Tibial nerve (tissue), 3 donors: ENCODE results near the gene SPATA2.

Experiments used
- POLR2A ChIP-seq, 2 donors: fragments of 450-650 bp; IDR thresholded peaks; one replicate each; pipeline ENCODE4 v1.6.1; 2017; ENCODE audit warnings: antibody characterized with exemption in 2 of 2, mild to moderate bottlenecking in 2 of 2, moderate library complexity in 2 of 2
- TF ChIP-seq, protein P1 (sequence below), 5 experiments: fragments of 200-600 bp in 3 of 5; fragments of 450-650 bp in 2 of 5; sonication (generic) in 3 of 5; IDR thresholded peaks; one replicate each; pipeline ENCODE4 v1.5.1; 2016 to 2019; ENCODE audit warnings: antibody characterized with exemption in 5 of 5, mild to moderate bottlenecking in 3 of 5, moderate library complexity in 2 of 5

GRCh38 chr20:49929142-49929494 is 13.8 kb upstream of the SPATA2 start:
- TF ChIP-seq, protein P1, sequence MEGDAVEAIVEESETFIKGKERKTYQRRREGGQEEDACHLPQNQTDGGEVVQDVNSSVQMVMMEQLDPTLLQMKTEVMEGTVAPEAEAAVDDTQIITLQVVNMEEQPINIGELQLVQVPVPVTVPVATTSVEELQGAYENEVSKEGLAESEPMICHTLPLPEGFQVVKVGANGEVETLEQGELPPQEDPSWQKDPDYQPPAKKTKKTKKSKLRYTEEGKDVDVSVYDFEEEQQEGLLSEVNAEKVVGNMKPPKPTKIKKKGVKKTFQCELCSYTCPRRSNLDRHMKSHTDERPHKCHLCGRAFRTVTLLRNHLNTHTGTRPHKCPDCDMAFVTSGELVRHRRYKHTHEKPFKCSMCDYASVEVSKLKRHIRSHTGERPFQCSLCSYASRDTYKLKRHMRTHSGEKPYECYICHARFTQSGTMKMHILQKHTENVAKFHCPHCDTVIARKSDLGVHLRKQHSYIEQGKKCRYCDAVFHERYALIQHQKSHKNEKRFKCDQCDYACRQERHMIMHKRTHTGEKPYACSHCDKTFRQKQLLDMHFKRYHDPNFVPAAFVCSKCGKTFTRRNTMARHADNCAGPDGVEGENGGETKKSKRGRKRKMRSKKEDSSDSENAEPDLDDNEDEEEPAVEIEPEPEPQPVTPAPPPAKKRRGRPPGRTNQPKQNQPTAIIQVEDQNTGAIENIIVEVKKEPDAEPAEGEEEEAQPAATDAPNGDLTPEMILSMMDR (IDR thresholded peaks at IDR 0.05): no peak
- TF ChIP-seq POLR2A (IDR thresholded peaks at IDR 0.05): no peak
